Measurements from ENCODE around the gene PEAR1.

GRCh38 chr1:156881101-156881500, 12.4 kb upstream of the PEAR1 start:
- TF ChIP-seq, protein P1, sequence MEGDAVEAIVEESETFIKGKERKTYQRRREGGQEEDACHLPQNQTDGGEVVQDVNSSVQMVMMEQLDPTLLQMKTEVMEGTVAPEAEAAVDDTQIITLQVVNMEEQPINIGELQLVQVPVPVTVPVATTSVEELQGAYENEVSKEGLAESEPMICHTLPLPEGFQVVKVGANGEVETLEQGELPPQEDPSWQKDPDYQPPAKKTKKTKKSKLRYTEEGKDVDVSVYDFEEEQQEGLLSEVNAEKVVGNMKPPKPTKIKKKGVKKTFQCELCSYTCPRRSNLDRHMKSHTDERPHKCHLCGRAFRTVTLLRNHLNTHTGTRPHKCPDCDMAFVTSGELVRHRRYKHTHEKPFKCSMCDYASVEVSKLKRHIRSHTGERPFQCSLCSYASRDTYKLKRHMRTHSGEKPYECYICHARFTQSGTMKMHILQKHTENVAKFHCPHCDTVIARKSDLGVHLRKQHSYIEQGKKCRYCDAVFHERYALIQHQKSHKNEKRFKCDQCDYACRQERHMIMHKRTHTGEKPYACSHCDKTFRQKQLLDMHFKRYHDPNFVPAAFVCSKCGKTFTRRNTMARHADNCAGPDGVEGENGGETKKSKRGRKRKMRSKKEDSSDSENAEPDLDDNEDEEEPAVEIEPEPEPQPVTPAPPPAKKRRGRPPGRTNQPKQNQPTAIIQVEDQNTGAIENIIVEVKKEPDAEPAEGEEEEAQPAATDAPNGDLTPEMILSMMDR (IDR thresholded peaks at IDR 0.05): no peak
- TF ChIP-seq RAD21 (IDR thresholded peaks at IDR 0.05; ENCODE audit: low read length): no peak
- no peak for TF ChIP-seq RFX5 (IDR thresholded peaks at IDR 0.05; ENCODE audit: low read length)
- no peak for TF ChIP-seq SMC3 (IDR thresholded peaks at IDR 0.05; ENCODE audit: low read depth, low read length)
- no peak for TF ChIP-seq GATA2 (CRISPR knock-in tag; IDR thresholded peaks at IDR 0.05)
- TF ChIP-seq, protein P2, sequence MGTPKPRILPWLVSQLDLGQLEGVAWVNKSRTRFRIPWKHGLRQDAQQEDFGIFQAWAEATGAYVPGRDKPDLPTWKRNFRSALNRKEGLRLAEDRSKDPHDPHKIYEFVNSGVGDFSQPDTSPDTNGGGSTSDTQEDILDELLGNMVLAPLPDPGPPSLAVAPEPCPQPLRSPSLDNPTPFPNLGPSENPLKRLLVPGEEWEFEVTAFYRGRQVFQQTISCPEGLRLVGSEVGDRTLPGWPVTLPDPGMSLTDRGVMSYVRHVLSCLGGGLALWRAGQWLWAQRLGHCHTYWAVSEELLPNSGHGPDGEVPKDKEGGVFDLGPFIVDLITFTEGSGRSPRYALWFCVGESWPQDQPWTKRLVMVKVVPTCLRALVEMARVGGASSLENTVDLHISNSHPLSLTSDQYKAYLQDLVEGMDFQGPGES (IDR thresholded peaks at IDR 0.05; ENCODE audit: low read depth, low read length): no peak
- TF ChIP-seq REST (IDR thresholded peaks at IDR 0.05; ENCODE audit: low read depth, low read length): no peak
- TF ChIP-seq GABPA (IDR thresholded peaks at IDR 0.05; ENCODE audit: low read depth): no peak
- TF ChIP-seq EP300 (IDR thresholded peaks at IDR 0.05; ENCODE audit: borderline replicate concordance in 1 of 2, low read depth in 1 of 2, low read length in 1 of 2): no peak
- no peak for TF ChIP-seq CHD2 (IDR thresholded peaks at IDR 0.05; ENCODE audit: low read length, partially characterized antibody)
- TF ChIP-seq NRF1 (IDR thresholded peaks at IDR 0.05; ENCODE audit: low read depth, low read length): no peak
- no peak for TF ChIP-seq JUND (IDR thresholded peaks at IDR 0.05)
